Smooth muscle cell (in vitro differentiated cells): ENCODE measurements around the gene MIER2. TPM values are rescaled to one million over a fixed set of nuclear protein-coding genes. Genes with fewer than 3 reads are reported as not detected.

Experiments
- DNase-seq: peaks from one replicate; lab custom pipeline; 2025; ENCODE audit not compliant: unreplicated experiment; lab: John Stamatoyannopoulos, UW
- H2AFZ ChIP-seq: fragments of 200-600 bp; sonication (generic); 2 replicates; pipeline ENCODE4 v1.6.0; 2016; ENCODE audit warnings: antibody characterized with exemption, low read depth, mild to moderate bottlenecking
- H3F3A ChIP-seq: fragments of 200-600 bp; sonication (generic); 2 replicates; pipeline ENCODE4 v1.6.0; 2017; ENCODE audit warnings: antibody characterized with exemption, low read depth
- H3K27ac ChIP-seq: fragments of 200-600 bp; sonication (generic); 2 replicates; pipeline ENCODE4 v1.5.1; 2016; ENCODE audit warnings: low read depth, mild to moderate bottlenecking
- H3K27me3 ChIP-seq: fragments of 200-600 bp; sonication (generic); 2 replicates; pipeline ENCODE4 v1.6.1; 2016; ENCODE audit warnings: low read depth, mild to moderate bottlenecking
- H3K36me3 ChIP-seq: fragments of 200-600 bp; sonication (generic); 2 replicates; pipeline ENCODE4 v1.5.1; 2016; ENCODE audit warnings: low read depth
- H3K4me1 ChIP-seq: fragments of 200-600 bp; sonication (generic); 2 replicates; pipeline ENCODE4 v1.5.1; 2016; ENCODE audit warnings: low read depth
- H3K4me2 ChIP-seq: fragments of 200-600 bp; sonication (generic); 2 replicates; pipeline ENCODE4 v1.6.0; 2016; ENCODE audit warnings: mild to moderate bottlenecking
- H3K4me3 ChIP-seq: fragments of 200-600 bp; sonication (generic); 2 replicates; pipeline ENCODE4 v1.5.1; 2016; ENCODE audit warnings: mild to moderate bottlenecking
- H3K79me2 ChIP-seq: fragments of 200-600 bp; sonication (generic); 2 replicates; pipeline ENCODE4 v1.6.0; 2016; ENCODE audit warnings: low read depth, mild to moderate bottlenecking
- H3K9ac ChIP-seq: fragments of 200-600 bp; sonication (generic); 2 replicates; pipeline ENCODE4 v1.6.0; 2016; ENCODE audit warnings: low read depth
- H3K9me3 ChIP-seq: fragments of 200-600 bp; sonication (generic); replicated peaks from 2 replicates; pipeline ENCODE4 v1.5.1; 2016; ENCODE audit warnings: low read depth
- H4K20me1 ChIP-seq: fragments of 200-600 bp; sonication (generic); 2 replicates; pipeline ENCODE4 v1.6.0; 2016; ENCODE audit warnings: low read depth
- WGBS: methylation state at CpG from one replicate; pipeline ENCODE4 v1.1.7; 2016; ENCODE audit warnings: low lambda C conversion rate; 5-methylcytosine and 5-hydroxymethylcytosine counted together
- polyA plus RNA-seq: library from polyadenylated mRNA; unstranded; fragments of >200 nt; fragmentation: Nextera tagmentation; extraction: Ambion mirVana; gene quantifications from 2 replicates; pipeline ENCODE4 v1.2.1, GENCODE V29; 2016
- total RNA-seq: library from RNA; depleted of rRNA; stranded (reverse); fragments of >200 nt; gene quantifications from 2 replicates; pipeline ENCODE4 v1.2.3, GENCODE V29; 2014
- TF ChIP-seq, protein P1 (sequence below): fragments of 200-600 bp; sonication (generic); IDR thresholded peaks from 2 replicates; pipeline ENCODE4 v1.5.1; 2017; ENCODE audit warnings: borderline replicate concordance, mild to moderate bottlenecking, antibody characterized with exemption; ENCODE audit not compliant: insufficient read depth, poor library complexity, severe bottlenecking

The MIER2 gene
- total and polyA plus RNA-seq, 2 experiments from 2014 or later = 12.7 to 79.7 TPM

GRCh38 chr19:313988-314815 lies 30.4 kb downstream of the MIER2 start:
- no peak overlapping the region for H2AFZ ChIP-seq
- H4K20me1 ChIP-seq = peaks cover 83% of the 10 kb centered on the region
- no peaks in the 10 kb centered on the region for H3K9me3 ChIP-seq
- H3K36me3 ChIP-seq = no peaks in the 10 kb centered on the region
- H3K9ac ChIP-seq = no peak overlapping the region
- no peak for DNase-seq
- no peak overlapping the region for H3K4me2 ChIP-seq
- H3K27ac ChIP-seq = no peak overlapping the region
- H3K4me1 ChIP-seq = no peaks in the 10 kb centered on the region
- no peaks in the 10 kb centered on the region for H3F3A ChIP-seq
- WGBS = 97% methylated on average over 22 of the region's 22 CpGs
- H3K27me3 ChIP-seq = no peaks in the 10 kb centered on the region
- peaks cover 39% of the 10 kb centered on the region for H3K79me2 ChIP-seq
- H3K4me3 ChIP-seq = no peak overlapping the region
- TF ChIP-seq, protein P1, sequence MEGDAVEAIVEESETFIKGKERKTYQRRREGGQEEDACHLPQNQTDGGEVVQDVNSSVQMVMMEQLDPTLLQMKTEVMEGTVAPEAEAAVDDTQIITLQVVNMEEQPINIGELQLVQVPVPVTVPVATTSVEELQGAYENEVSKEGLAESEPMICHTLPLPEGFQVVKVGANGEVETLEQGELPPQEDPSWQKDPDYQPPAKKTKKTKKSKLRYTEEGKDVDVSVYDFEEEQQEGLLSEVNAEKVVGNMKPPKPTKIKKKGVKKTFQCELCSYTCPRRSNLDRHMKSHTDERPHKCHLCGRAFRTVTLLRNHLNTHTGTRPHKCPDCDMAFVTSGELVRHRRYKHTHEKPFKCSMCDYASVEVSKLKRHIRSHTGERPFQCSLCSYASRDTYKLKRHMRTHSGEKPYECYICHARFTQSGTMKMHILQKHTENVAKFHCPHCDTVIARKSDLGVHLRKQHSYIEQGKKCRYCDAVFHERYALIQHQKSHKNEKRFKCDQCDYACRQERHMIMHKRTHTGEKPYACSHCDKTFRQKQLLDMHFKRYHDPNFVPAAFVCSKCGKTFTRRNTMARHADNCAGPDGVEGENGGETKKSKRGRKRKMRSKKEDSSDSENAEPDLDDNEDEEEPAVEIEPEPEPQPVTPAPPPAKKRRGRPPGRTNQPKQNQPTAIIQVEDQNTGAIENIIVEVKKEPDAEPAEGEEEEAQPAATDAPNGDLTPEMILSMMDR = no peak

DNA sequence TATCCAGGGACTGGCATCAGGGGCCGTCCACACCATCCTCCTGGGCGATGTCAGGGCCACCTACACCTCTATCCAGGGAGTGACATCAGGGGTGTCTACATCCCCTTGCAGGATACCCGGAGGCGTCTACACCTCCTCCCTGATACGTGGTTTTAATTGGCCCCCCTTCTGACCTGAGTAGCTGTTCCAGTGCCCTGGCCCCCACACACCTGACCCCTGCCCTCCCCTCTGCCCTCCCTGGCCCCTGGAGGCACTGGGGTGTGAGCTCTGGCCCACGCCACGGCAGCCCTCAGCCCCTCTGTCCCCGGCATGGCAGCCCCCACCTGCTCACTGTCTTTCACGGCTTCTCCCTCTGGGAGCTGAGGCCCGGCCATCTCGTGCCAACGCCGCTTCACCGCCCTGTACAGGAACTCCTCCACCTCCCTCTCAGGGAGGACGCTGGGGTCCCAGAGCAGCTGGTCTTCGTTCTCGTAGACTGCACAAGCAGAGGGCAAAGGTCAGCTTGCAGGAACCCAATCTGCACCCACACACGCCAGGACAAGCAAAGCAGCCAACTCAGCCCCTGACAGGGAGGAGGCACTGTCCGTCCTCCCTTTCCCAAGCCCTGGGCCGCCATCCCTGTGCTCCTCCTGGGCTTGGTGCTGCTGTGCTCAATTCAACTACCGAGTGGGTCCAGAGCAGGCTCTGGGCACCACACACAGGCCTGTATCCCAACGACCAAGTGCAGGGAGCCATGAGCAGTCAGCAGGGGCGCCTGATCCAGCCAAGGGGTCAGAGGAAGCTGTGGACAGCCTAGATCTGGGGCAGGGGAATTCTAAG lies 31.2 kb downstream of the MIER2 start:
- Histone ChIP-seq H3K9me3 (no peaks in the 10 kb centered on the region), H3K9ac (no peak overlapping the region)

GRCh38 chr19:311813-312261 lies 32.8 kb downstream of the MIER2 start:
- Histone ChIP-seq H3K4me3 (no peak overlapping the region), H3K27ac (no peak overlapping the region), H3K4me1 (no peaks in the 10 kb centered on the region), H3K4me2 (no peak overlapping the region), H4K20me1 (peaks cover 86% of the 10 kb centered on the region), H3F3A (no peaks in the 10 kb centered on the region), H3K9ac (no peak overlapping the region), H3K79me2 (peaks cover 19% of the 10 kb centered on the region), H3K27me3 (no peaks in the 10 kb centered on the region), H3K9me3 (no peaks in the 10 kb centered on the region), H3K36me3 (no peaks in the 10 kb centered on the region), H2AFZ (no peak overlapping the region)
- no peak for DNase-seq
- TF ChIP-seq, protein P1 = no peak
- WGBS = 98% methylated on average over 33 of the region's 33 CpGs

More for the DNA sequence above, 31.2 kb downstream of the MIER2 start:
- Histone ChIP-seq H2AFZ (no peak overlapping the region), H4K20me1 (peaks cover 84% of the 10 kb centered on the region), H3K27me3 (no peaks in the 10 kb centered on the region), H3K27ac (no peak overlapping the region), H3K36me3 (no peaks in the 10 kb centered on the region), H3K4me1 (no peaks in the 10 kb centered on the region), H3F3A (no peaks in the 10 kb centered on the region), H3K4me2 (no peak overlapping the region), H3K79me2 (peaks cover 32% of the 10 kb centered on the region), H3K4me3 (no peak overlapping the region)
- WGBS = 97% methylated on average over 20 of the region's 23 CpGs
- DNase-seq = no peak
- TF ChIP-seq, protein P1 = no peak
